BJ (cell line): ENCODE data around the gene DIAPH1. TPM values are rescaled to one million over a fixed set of nuclear protein-coding genes. Genes with fewer than 3 reads are reported as not detected.

Experiments
- CTCF ChIA-PET: fragments of 350-600 bp; formaldehyde crosslinking; extraction: SDS; loops from one replicate; lab custom pipeline; 2021; ENCODE audit warnings: antibody characterized with exemption, inconsistent platforms; lab: Yijun Ruan, JAX
- POLR2A ChIA-PET: fragments of 300-600 bp; sonication (Branson Sonifier 250); formaldehyde crosslinking; extraction: SDS; loops from one replicate; lab custom pipeline; 2021; ENCODE audit warnings: antibody characterized with exemption; lab: Charles Lee
- DNase-seq: peaks from one replicate; pipeline ENCODE4 v3.0.0-alpha.2; 2011; ENCODE audit warnings: low read depth
- H3K27me3 ChIP-seq: 2 replicates; pipeline ENCODE4 v1.6.0; 2011; ENCODE audit warnings: low read length; ENCODE audit not compliant: control insufficient read depth, insufficient read depth
- H3K36me3 ChIP-seq: 2 replicates; pipeline ENCODE4 v1.5.1; 2011; ENCODE audit warnings: low read length; ENCODE audit not compliant: control insufficient read depth, insufficient read depth
- H3K4me3 ChIP-seq: 2 replicates; pipeline ENCODE4 v1.5.1; 2011; ENCODE audit warnings: low read depth, mild to moderate bottlenecking, control low read depth, low read length
- polyA plus RNA-seq: library from polyadenylated mRNA; depleted of rRNA; stranded (reverse); fragments of >200 nt; gene quantifications from 2 replicates; pipeline ENCODE4 v1.2.3, GENCODE V29; 2011
- TF ChIP-seq, protein P1 (sequence below): IDR thresholded peaks from 2 replicates; pipeline ENCODE4 v1.5.1; 2011; ENCODE audit warnings: low read depth, mild to moderate bottlenecking, control low read depth, inconsistent platforms, low read length, moderate library complexity; ENCODE audit not compliant: insufficient read depth

The DIAPH1 gene
- polyA plus RNA-seq, 1 experiment: 36.6 TPM

- ChIA-PET POLR2A (interaction anchor here (0.6 to 1.2 kb wide), 3 partner anchors 82 to 227 kb away, joined by 4 to 14 read pairs (median 4); partner anchors contain the start of genes PCDHGB5 and PCDHGC3), CTCF (interaction anchor here (0.5 to 5.3 kb wide), 57 partner anchors 10 to 1811 kb away, joined by 3 to 112 read pairs (median 7); partner anchors contain the start of genes PCDHB11, PCDHB8, PCDHGA1 and PCDHGA10)
- TF ChIP-seq, protein P1, sequence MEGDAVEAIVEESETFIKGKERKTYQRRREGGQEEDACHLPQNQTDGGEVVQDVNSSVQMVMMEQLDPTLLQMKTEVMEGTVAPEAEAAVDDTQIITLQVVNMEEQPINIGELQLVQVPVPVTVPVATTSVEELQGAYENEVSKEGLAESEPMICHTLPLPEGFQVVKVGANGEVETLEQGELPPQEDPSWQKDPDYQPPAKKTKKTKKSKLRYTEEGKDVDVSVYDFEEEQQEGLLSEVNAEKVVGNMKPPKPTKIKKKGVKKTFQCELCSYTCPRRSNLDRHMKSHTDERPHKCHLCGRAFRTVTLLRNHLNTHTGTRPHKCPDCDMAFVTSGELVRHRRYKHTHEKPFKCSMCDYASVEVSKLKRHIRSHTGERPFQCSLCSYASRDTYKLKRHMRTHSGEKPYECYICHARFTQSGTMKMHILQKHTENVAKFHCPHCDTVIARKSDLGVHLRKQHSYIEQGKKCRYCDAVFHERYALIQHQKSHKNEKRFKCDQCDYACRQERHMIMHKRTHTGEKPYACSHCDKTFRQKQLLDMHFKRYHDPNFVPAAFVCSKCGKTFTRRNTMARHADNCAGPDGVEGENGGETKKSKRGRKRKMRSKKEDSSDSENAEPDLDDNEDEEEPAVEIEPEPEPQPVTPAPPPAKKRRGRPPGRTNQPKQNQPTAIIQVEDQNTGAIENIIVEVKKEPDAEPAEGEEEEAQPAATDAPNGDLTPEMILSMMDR: peak; percentile 73
- DNase-seq: peak; percentile 98
- Histone ChIP-seq H3K36me3 (0 out of 2 replicates have a peak, but pooled peaks cover 3% of the 10 kb centered on the region), H3K4me3 (peak overlapping the region; percentile 23), H3K27me3 (no peaks in the 10 kb centered on the region)
Observed at GRCh38 chr5:141557681-141558136, 61.1 kb downstream of the DIAPH1 start.

GRCh38 chr5:141547921-141548320 is 70.9 kb downstream of the DIAPH1 start:
- Histone ChIP-seq H3K4me3 (no peak overlapping the region), H3K27me3 (no peaks in the 10 kb centered on the region), H3K36me3 (0 out of 2 replicates have a peak, but pooled peaks cover 1% of the 10 kb centered on the region)
- POLR2A ChIA-PET: no interaction called here
- CTCF ChIA-PET: interaction anchor here (1.1 to 10.9 kb wide), 6 partner anchors 9 to 131 kb away, joined by 3 to 56 read pairs (median 4); partner anchors contain the start of gene PCDHGB7
- no peak for DNase-seq
- TF ChIP-seq, protein P1: no peak

DNA sequence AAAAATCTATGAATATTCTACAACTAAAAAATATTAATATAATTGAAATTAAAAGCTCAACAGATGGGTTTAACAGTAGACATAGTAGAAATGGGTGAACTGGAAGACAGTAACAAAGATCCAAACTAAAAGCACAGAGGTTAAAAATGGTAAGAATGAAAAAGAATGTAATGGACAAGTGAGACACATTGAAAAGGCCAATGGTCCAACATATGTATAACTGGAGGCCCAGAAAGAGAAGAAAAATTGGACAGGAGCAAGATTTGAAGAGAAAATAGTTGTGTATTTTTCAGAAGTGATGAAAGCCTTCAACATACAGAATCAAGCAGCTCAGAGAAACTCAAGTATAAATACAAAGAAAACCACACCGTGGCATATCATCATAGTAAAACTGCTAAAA is 71.3 kb downstream of the DIAPH1 start:
- POLR2A ChIA-PET: no interaction called here
- CTCF ChIA-PET: interaction anchor here (1.1 to 10.9 kb wide), 5 partner anchors 10 to 124 kb away, joined by 3 to 56 read pairs (median 4); no protein-coding TSS in a partner anchor
- H3K4me3 ChIP-seq: no peak overlapping the region
- TF ChIP-seq, protein P1: no peak
- DNase-seq: no peak
- H3K36me3 ChIP-seq: 0 out of 2 replicates have a peak, but pooled peaks cover 1% of the 10 kb centered on the region
- H3K27me3 ChIP-seq: no peaks in the 10 kb centered on the region

DNA sequence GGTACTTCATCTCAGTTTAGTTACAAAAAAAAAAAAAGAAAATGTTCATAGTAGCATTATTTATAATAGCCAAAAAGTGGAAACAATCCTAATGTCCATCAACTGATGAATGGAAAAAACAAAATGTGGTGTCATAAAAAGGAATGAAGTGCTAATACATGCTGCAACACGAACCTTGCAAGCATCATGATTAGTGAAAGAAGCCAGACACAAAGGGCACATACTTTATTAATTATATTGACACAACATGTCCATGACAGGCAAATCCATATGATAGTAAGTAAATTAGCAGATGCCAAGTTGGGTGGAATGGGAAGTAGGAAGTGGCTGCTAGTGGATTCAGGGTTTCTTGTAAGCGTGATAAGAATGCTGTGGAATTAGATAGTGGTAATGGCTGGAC is 75.7 kb downstream of the DIAPH1 start:
- TF ChIP-seq, protein P1: no peak
- ChIA-PET CTCF (interaction anchor here (1.0 to 10.9 kb wide), 5 partner anchors 14 to 122 kb away, joined by 3 to 56 read pairs (median 5); partner anchors contain the start of gene PCDHGA11), POLR2A (no interaction called here)
- DNase-seq: no peak
- Histone ChIP-seq H3K27me3 (no peaks in the 10 kb centered on the region), H3K36me3 (0 out of 2 replicates have a peak, but pooled peaks cover 1% of the 10 kb centered on the region), H3K4me3 (no peak overlapping the region)

DNA sequence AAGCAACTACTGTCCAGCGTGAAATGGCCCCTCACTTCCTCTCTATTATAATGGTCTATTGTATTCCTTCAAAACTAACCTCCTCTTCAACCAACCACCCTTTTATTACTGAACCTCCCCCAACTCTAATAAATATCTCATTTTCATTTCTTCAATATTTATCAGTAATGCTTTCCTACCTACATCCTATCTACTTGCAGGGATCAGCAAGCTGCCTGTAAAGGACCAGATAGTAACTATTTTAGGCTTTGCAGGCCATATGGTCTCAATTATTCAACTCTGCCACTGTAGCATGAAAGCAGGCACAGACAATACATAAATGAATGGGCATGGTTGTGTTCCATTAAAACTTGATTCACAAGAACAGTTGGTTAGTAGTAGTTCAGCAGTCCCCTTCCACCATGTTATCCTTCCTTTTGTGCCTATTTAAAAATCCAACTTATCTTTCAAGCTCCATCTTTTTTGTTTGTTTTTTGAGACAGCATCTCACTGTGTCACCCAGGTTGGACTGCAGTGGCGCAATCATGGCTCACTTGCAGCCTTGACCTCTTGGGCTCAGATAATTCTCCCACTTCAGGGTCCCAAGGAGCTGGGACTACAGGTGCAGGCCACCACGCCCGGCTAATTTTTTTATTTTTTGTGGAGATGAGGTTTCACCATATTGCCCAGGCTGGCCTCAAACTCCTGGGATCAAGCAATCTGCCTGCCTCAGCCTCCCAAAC is 84.1 kb downstream of the DIAPH1 start:
- Histone ChIP-seq H3K36me3 (no peaks in the 10 kb centered on the region), H3K27me3 (no peaks in the 10 kb centered on the region), H3K4me3 (no peak overlapping the region)
- no peak for DNase-seq
- ChIA-PET CTCF (interaction anchor here (0.7 to 2.3 kb wide), 8 partner anchors 12 to 121 kb away, joined by 3 to 8 read pairs (median 4); partner anchors contain the start of genes PCDHGA10, PCDHGA11 and PCDHGB7), POLR2A (no interaction called here)
- TF ChIP-seq, protein P1: no peak
